Activated effector memory CD4-positive, alpha-beta T cell treated with anti-CD3 and anti-CD28 coated beads, Interleukin-2, amount 50 U/mL, for 16 hours (primary cell): ENCODE data around the gene ALDH1A3.
A peak's percentile ranks its signal among the peaks of the same experiment; 100 is the strongest.
"Not testable (repeated sequence)": the region's sequence is repeated elsewhere in the genome, so short reads cannot be mapped to it uniquely, and the experiment has no call there.

ENCODE experiments used
- DNase-seq: peaks from one replicate; pipeline ENCODE4 v3.0.0-alpha.2; 2020

Gene ALDH1A3

GRCh38 chr15:100879464-100880138 lies at the start of gene ALDH1A3:
Gene ALDH1A3, plus strand, starts transcription at chr15:100879831. Its CDS starts 77 bp downstream, at chr15:100879908.
- DNase-seq = no peak

DNA sequence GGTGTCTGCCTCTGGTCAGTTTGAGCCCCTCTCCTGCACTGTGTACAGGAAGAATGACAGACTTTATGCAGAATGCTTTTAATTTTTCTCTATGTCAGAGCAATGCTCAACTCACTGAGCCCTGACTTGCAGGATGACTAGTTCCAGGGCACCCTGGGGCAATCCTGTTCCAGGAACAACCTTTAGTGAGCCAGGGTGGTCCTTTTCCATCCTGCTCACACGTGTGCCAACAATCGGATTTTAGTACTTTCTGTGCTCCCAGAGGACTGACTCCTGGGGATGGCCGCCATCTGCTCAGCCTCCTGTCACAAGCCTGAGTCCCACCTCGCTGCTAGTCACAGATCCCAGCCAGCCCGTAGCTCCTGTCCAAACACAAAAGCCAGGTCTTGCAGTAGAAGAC lies 48.2 kb upstream of the ALDH1A3 start:
- no peak for DNase-seq

DNA sequence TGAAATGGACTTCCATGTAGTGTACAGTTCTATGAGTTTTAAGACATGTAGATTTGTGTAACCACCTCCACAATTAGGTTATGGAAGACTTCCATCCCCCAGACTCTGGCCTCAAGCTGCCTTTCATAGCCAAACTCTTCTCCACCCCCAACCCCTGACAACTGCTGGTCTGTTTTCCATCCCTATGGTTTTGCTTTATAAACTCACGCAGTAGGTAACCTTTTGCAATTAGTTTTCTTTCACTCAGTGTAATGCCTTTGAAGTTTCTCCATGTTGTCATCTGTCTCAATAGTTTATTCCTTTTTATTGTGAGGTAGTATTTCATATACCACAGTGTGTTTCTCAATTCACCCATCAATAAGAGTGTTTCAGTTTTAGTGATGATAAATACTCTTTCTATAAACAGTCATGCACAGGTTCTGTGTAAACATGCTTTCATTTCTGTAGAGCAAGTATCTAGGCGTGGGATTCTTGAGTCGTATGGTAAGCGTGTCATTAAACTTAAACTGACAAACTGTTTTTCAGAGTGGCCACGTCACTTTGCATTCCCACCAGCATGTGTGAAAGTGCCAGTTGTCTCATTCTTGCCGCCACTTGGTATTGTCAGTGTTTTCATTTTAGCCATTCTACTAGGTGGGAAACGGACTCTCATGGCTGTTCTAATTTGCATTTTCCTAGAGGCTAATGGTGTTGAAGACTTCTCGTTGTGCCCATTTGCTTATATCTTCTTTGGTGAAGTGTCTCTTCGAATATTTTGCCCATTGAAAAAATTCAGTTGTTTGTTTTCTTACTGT lies 47.3 kb upstream of the ALDH1A3 start:
- no peak for DNase-seq

GRCh38 chr15:100833417-100834389 lies 45.9 kb upstream of the ALDH1A3 start:
- no peak for DNase-seq

DNA sequence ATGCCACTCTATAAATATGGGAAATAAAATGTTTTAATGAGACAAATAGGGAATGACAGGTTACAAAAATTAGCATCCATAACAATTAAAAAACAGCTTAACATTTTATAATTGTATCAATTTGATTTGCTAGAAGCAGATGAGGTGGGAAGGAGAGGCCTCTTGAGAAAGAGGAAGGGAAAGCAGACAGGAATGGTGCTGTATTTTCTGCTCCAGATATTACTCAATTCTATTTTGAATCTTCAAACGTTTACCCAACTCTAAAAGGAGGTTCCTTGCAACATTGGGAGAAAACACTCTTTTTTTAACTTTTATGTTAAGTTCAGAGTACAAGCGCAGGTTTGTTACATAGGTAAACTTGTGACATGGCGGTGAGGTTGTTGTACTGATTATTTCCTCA lies 44.9 kb upstream of the ALDH1A3 start:
- no peak for DNase-seq

- no peak for DNase-seq
Observed at GRCh38 chr15:100835636-100836035, 44.0 kb upstream of the ALDH1A3 start.

DNA sequence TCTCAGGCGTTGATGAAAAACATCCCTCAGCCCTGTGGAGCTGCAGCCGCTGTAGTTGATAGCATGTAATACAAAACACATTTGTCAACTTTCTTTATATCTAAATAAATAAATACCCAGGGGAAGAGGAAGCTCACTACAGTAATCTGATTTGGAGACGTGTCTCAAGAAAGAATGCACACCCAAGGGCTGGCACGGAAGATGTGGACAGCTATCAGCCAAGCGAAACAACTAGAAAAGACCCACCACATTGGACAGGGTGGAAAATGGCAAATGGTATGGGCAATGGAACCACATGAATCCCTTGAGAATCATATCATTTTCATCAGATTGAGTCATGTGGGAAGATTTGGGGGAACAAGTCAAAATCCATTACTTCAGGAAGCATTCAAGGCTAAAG lies 43.1 kb upstream of the ALDH1A3 start:
- DNase-seq = no peak

DNA sequence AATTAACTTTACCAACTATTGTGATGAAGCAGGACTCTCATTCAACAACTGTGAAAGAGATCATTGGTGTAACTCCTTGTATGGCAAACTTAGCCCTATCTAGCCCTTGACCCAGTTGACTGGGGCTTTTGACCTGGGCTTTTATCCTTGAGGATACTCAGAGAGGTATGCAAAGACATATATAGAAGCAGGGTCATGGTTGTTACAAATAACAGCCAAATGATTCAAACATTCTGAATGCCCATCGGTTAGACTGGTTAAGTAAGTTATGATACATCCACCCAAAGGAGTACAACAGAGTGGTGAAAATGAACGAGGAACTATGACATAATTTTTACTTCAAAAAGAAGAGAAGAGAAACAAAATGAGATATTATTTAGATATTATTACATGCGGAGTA lies 38.2 kb upstream of the ALDH1A3 start:
- DNase-seq = no peak

DNA sequence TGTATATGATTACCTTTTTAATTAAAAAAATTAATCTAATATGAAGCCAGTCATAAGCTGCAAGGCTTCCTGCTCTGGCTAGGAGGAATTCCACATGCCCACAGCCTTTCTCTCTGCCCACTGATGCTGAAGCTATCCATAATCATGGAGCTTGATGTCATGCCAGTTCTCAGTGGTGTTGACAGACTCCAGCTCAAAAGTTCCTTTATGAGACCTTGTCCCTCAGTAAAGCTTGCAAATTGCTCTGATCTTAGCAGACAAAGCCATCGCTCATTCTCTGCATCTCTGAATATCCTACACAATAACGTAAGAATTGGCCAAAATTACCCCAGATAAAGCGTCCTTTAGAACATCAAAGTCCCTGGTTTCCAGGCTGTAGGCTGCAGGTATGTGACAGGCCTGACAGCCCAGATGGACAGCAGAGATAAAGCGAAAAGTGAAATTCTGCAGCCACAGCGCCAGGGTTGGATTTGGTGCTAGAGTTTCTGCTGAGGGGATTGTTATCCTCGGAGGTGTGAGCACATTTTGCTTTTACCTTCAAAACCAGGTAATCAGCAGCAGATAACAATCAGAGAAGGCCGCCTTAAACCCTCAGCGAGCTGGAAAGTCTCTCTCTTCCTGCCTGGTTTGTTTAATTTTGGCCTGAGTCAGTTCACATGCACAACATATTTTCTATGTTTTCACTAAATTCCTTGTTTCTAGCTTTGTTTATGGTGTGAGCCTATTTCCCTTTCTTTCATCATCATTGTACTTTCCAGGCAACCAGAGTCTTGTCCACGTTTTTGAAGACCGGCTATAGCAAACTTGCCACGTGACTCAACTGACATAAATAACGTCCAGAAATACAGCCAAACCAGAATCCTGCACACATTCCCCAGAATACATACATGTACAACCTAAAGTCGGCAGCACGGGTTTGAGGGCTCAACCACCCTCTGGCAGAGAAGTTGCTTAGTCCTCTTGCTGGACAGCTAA lies 36.6 kb upstream of the ALDH1A3 start:
- DNase-seq = no peak

DNA sequence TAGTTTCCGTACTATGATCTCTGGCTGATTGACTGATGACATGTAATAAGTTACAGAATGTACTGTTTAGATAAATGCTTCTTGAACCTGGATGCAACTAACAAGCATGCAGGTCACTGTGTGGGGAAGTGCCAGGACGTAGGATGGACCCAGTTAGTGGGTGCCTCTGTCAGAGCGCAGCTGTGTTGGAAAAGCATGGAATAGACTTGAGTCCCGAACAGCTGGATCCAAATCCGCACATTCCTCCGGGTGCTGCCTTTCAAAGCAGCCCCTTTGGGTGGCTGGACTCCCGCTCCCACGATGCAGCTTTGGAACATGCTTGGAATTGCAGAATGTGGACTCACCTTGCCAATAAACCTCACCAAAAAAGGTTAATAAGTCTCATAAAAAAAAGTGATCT lies 35.5 kb upstream of the ALDH1A3 start:
- no peak for DNase-seq

- DNase-seq = no peak
Observed at GRCh38 chr15:100844778-100845177, 34.9 kb upstream of the ALDH1A3 start.

- no peak for DNase-seq
Observed at GRCh38 chr15:100847194-100847593, 32.4 kb upstream of the ALDH1A3 start.

- peak; percentile 78 for DNase-seq
Observed at GRCh38 chr15:100849021-100849854, 30.4 kb upstream of the ALDH1A3 start.

- no peak for DNase-seq
Observed at GRCh38 chr15:100849855-100850218, 29.8 kb upstream of the ALDH1A3 start.

DNA sequence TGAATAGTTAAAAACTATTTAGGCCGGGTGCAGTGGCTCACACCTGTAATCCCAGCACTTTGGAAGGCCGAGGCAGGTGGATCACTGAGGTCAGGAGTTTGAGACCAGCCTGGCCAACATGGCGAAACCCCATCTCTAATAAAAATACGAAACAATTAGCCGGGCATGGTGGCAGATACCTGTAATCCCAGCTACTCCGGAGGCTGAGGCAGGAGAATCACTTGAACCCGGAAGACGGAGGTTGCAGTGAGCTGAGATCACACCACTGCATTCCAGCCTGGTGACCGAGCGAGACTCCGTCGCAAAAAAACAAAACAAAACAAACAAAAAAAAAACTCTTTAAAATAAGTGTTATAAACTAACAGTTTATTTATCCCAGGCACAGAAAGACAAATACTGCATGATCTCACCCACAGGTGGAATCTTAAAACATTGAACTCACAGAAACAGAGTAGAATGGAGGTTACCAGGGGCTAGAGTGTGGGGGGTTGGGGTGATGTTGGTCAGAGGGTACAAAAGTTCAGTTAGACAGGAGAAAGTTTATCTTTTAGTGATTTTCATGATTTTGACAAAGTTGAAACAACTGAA lies 28.1 kb upstream of the ALDH1A3 start:
- not testable (repeated sequence) for DNase-seq

GRCh38 chr15:100852630-100853029 lies 27.0 kb upstream of the ALDH1A3 start:
- no peak for DNase-seq

GRCh38 chr15:100853676-100854440 lies 25.8 kb upstream of the ALDH1A3 start:
- no peak for DNase-seq

DNA sequence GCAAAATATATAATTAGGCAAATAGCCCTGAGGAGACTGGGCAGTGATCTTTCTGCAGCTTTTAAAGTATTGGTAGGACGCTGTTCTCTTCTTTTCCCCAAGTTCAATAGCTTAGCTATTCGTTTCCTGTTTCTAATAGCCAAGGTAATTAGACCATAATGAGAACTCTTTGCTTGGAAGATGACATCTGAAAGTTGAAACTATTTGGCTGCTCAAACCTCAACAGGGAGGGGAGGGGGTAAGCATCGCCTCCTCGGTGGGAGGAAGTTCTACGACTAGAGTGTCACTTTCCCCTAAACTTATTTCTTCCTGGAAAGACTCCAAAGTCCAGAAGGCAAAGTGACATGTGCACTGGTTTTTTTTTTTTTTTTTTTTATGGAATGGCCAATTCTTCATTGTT lies 22.8 kb upstream of the ALDH1A3 start:
- no peak for DNase-seq

DNA sequence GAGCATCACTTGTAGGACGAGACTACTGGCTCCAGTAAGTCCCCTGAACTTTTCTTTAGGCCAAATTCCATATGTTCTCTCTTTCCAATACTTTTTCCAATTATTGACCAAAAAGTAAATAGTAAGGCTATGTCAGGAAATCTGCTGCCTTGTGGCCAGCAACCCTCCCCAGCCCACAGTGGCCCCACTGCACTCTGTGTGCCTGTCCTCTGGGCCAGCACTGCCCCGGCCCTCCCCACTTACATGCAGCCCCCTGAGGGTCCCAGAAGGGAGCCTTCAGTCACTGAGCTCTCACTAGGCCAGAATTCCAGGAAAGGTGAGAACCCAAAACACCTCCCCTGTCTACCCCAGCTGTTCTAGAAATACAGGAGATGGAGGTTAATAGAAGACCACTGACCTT lies 21.3 kb upstream of the ALDH1A3 start:
- DNase-seq = no peak
